Erythroblast (primary cell): ENCODE data around the gene CTSH.

Experiments
- GATA1 ChIP-seq: IDR thresholded peaks from 2 replicates; pipeline ENCODE4 v1.6.1; 2011; ENCODE audit warnings: low read depth, mild to moderate bottlenecking, control low read depth, low read length, moderate library complexity
- POLR2A ChIP-seq: IDR thresholded peaks from 2 replicates; pipeline ENCODE4 v1.6.1; 2011; ENCODE audit warnings: mild to moderate bottlenecking, low read length

GRCh38 chr15:78942741-78943140, 2.1 kb downstream of the CTSH start:
- no peak for TF ChIP-seq POLR2A
- TF ChIP-seq GATA1: no peak
